GM21717 (cell line): ENCODE results near the gene PZP.

Experiments used
- ATAC-seq: cut with Tn5 transposase; IDR thresholded peaks from one replicate; pipeline ENCODE4 v1.9.1; 2021; ENCODE audit warnings: mild to moderate bottlenecking, moderate library complexity; ENCODE audit not compliant: unreplicated experiment

PZP gene

DNA sequence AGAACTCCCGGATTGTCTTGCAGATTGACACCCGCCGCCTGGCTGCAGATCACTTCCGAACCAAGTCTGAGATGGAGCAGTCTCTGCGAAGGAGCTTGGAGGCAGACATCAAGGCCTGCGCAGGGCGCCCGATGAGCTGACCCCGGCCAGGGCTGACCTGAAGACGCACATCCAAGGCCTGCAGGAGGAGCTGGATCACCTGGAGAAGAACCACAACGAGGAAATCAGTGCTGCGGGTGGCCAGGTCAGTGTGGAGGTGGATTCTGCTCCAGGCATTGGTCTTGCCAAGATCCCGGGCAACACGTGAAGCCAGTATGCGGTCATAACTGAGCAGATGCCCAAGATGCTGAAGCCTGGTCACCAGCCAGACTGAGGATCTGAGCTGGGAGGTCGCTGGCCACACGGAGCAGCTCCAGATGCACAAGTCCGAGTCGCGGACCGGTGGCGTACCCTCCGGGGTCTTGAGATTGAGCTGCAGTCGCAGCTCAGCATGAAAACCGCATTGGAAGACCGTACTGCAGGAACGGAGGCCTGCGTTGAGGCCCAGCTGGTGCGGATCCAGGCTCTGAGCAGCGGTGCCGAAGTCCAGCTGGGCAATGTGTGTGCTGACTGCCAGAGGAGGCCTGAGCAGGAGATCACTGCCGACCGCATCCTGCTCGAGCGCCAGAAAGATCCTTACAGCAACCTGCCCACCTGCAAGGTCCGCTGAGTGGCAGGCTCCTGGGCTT is 80.1 kb downstream of the PZP start:
- ATAC-seq, result no peak

DNA sequence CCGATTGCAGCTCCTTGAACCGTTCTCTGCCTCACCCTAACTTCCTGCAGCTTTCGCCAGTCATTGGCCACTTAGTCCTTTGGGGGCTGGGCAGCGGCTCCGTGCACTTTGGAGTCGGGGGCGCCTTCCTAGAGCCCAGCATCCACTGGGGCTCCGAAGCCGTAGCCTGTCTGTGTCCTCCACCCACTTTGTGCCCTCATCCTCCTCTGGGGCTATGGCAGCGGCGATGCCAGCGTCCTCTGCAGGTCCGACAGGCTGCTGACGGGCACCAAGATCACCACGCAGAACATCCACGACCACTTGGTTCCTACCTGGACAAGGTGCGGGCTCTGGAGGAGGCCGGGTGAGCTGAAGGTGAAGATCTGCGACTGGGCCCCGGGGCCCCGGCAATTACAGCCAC is 80.7 kb downstream of the PZP start:
- ATAC-seq, result no peak

- ATAC-seq, result no peak
These were observed 83.7 kb downstream of the PZP start for GRCh38 chr12:9124383-9125031.

GRCh38 chr12:9123781-9124382 is 84.3 kb downstream of the PZP start:
- no peak for ATAC-seq

DNA sequence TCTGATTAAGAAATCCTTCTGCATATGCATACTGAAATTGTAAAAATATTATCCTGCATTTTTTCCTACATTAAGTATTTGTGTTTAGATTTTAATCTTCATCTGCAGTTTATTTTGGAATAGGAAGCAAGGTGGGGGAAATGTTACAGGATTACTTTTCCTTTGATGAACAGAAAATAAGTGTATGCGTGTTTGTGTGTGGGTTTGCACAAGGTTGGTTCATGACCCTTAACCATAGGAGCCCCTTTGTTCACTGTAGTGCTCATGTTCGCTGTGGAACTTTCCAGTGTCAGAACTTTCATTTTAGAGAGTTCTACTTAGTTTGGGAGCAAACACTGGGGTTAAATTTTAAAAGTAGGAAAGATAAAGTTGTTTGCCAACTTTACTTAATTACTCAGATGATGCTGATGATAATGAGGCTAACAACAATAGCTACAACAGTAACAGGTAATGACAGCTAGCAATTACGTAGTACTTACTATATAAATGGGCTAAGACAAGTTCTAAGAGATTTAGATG is 86.0 kb downstream of the PZP start:
- no peak for ATAC-seq

DNA sequence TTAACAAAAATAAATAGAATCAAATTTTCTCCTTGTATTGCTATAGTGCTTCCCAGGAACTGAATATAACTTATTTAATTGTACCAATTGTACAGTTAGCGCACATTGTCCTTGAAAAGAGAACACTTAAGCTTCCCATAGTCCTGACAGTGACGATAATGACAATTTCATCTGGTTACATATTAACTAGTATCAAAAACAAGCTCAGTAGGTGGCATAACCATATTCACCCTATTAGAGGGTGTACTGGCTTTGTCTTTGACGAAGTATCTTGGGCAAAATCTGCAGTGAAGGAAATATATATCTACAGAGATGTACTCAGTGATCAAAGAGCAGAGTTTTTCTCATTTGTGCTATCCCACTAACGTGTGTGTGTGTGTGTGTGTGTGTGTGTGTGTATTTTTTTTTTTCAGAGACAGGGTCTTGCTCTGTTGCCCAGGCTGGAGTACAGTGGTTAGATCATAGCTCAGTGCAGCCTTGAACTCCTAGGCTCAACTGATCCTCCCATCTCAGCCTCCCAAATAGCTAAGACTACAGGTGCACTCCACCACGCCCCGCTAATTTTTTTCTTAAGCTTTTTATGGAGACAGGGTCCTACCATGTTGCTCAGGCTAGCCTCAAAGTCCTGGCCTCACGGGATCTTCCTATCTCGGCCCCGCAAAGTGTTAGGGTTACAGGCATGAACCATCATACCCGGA is 87.6 kb downstream of the PZP start:
- no peak for ATAC-seq

DNA sequence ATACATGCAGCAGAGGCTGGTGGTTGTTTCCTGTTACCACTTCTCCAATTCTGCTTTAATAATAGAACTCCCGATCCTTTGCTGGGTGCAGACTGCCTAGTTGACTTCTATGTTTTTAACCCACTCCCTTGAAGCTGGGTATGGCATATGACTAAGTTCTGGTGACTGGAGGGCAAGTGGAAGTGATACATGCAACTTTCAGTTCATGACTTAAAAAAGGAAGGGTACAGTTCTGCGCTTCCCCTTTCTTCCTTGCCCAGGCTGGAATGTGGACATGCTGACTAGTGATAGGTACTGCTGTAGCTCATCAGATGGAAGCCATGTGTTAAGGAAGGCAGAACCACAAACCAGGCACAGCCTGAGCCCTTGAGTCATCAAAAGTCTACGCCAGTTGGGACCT is 90.0 kb downstream of the PZP start:
- ATAC-seq, result peak; percentile 83

DNA sequence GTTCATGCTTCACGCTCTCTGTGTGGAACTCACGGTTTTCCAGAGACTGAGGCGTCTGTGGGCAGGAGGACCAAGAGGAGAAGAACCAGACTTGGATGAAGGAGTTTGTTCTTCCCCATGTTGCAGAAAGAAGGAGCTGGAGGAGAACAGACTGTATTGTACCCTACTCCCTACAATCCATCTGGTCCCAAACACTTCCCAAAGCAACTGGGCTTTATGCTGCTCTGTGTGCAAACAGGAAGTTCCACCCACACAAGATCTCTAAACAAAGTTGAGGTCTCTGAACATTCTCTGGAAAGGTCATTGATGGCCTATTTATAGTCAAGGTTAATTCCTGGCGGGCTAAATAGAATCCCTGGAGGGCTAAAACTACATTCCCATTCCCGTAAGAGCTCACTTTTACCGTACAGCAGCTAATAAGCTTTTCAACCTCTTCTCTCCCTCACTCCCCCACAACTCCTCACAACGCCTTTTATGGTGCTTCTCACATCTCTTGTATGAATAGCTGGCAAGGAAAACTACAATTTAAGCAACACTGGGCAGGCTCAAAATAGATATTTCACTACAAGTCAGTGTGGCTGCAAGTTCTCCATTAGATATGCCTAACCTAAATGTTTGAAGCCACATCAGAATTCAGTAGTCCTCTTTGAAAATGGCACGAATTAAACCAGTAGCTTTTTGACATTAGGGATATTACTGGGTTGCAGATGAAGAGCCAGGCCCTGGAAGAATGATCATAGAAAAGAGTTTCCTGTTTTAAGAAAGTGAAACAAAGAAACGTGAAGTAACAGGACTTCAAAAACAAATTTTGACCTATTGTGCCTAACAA is 92.2 kb downstream of the PZP start, which contains the start of gene A2M:
Gene A2M, minus strand, starts transcription at position 189 of the 829 bp plus-strand sequence. Its CDS starts 70 bp downstream, at position 119.
- ATAC-seq, result no peak

GRCh38 chr12:9114946-9115345 is 93.2 kb downstream of the PZP start:
- no peak for ATAC-seq

GRCh38 chr12:9113987-9114309 is 94.2 kb downstream of the PZP start:
- no peak for ATAC-seq

GRCh38 chr12:9113296-9113986 is 94.8 kb downstream of the PZP start:
- no peak for ATAC-seq

DNA sequence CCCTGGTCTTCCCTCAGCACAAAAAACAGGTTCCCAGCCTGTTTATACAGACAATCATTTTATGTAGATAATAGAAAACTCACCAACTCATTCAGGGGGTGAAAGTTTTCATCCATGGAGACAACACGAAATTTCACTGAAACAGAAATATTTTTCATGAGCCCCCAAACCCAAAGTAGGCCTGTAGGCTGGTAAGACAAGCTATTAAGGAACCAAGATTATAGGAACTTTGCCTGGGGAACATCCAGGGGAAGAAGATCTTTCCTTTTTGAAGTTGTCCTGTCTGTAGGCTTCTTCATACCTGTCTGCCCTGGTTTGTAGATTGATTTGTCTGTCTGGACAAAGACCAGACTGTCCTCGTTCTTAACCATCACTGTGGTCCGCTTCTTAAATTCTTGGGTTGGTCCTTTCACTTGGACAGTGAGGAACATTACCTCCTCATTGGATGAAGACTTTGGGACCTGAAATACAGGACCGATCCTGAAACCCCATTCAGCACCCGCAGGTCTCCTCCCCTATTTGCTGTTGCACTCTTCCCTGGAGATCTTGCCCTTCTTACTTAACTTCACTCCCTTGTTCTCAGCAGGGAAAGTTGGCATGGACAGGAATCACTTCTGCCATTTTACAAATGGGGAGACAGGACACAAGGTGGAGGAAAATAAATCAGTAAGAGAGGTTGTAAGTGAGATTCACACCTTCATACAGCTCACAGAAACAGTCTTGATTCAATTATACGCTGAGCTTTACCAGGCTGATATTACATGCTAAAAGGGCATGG is 95.9 kb downstream of the PZP start:
- ATAC-seq, result no peak

- ATAC-seq, result no peak
These were observed 96.7 kb downstream of the PZP start for GRCh38 chr12:9111525-9111924.

DNA sequence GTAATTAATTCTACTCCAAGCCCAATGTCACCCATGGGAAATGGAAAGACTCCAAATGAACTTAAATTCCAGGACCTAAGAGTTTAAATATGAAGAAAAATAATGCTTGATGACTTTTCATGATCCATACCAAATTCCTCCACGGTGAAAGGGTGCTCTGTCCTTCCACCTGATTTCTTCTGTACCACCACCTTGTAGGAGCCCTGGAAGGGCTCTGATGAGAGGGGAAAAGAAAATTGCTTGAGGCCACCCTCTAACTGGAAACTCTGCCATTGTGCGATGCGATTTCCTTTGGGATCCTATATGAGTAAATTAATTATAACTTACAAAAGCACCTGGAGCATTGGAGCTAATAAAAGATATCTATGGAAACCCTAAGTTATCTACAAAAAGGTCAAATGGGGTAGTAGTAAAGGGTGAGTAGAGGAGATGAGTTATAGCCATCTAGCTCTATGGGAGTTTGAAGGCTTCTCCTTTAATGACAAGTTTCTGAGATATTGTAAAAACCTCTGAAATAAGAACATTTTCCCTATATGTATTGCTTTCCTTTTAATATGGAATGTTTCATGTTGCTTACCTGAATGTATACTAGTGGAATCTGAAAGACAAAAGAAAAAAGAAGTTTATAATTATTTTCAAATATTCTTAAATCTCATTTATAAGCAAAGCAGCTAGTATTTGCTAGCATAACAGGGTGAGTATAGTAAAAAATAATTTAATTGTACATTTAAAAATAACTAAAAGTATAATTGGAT is 98.3 kb downstream of the PZP start:
- no peak for ATAC-seq

DNA sequence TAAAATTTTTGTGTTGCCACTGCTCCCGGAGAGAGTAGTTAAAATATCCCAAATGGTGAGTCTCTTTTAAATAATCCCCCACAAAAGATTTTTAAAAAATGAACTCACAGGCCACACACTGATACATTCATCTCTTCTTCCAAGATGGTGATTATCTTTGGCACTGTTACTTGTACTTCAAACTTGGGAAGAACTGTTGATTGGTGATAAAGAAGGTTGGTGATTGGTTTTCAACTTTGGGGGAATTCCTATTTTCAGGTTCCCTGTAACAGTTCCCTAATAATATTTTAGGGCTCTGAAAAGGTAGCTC is 99.0 kb downstream of the PZP start:
- ATAC-seq, result no peak

- no peak for ATAC-seq
These were observed 99.5 kb downstream of the PZP start for GRCh38 chr12:9108504-9109212.

- ATAC-seq, result no peak
These were observed 100.7 kb downstream of the PZP start for GRCh38 chr12:9107542-9107873.
